ENCODE data around the gene SH2D4B. TPM values are rescaled to one million over a fixed set of nuclear protein-coding genes. Genes with fewer than 3 reads are reported as not detected.

SH2D4B gene
- total RNA-seq, 1 experiment from 2014 or later, result 0.07 TPM

DNA sequence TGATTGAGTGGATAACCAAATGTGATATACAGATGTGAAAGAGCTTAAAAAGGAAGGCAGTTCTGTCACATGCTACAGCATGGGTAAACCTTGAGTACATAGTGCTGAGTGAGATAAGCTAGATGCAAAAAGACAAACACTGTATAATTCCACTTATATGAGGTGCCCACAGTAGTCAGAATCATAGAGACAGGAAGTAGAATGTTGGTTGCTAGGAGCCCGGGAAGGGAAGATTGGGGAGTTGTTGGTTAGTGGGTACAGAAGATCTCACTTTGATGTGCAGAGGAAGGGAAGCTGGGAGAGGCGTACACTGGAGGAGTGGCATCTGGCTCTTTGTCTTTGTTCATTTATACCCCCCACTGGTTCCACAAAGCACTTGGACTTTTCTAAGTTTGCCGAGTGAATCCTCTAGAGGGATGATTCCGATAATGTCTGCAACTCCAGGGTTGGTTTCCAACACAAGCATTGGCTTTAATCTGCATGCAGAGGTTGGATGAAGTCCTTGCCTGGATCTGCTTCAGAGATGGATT, 44.1 kb upstream of the SH2D4B start:
- Histone ChIP-seq H3K4me2 (ENCODE audit: insufficient read depth, insufficient read length, low read length) (no peak overlapping the region), H2AFZ (ENCODE audit: low read length) (no peak overlapping the region), H4K20me1 (ENCODE audit: control insufficient read depth, insufficient read depth, insufficient read length) (no peaks in the 10 kb centered on the region), H3K9me3 (ENCODE audit: control insufficient read depth, low read depth, low read length) (no peaks in the 10 kb centered on the region), H2BK5ac (ENCODE audit: insufficient read length, low read length) (no peak overlapping the region), H3K4ac (ENCODE audit: low read depth, low read length) (no peak overlapping the region), H2BK12ac (ENCODE audit: insufficient read length, low read depth, low read length) (no peak overlapping the region), H2BK120ac (ENCODE audit: low read depth, low read length, poor library complexity, severe bottlenecking) (no peak overlapping the region), H4K8ac (replicated peaks; ENCODE audit: insufficient read length, low read depth, low read length) (no peak overlapping the region), H2BK20ac (ENCODE audit: low read depth, low read length, poor library complexity, severe bottlenecking) (no peak overlapping the region), H4K5ac (ENCODE audit: insufficient read length, low read depth, low read length) (no peak overlapping the region), H3K79me2 (ENCODE audit: insufficient read depth, low read length) (peaks cover 2% of the 10 kb centered on the region; the same call in 1 of the 2 replicates), H3K79me1 (ENCODE audit: insufficient read depth, low read depth, low read length, poor library complexity, severe bottlenecking) (peaks cover 6% of the 10 kb centered on the region), H2AK5ac (ENCODE audit: insufficient read length, low read length) (no peak overlapping the region), H4K91ac (ENCODE audit: insufficient read length, low read depth, low read length) (no peak overlapping the region), H3K9ac (ENCODE audit: extremely low read depth, insufficient read length, low read length) (no peak overlapping the region), H3K23ac (ENCODE audit: insufficient read length, low read depth, low read length) (no peak overlapping the region), H3K23me2 (ENCODE audit: insufficient read length, low read depth, low read length, poor library complexity, severe bottlenecking) (no peaks in the 10 kb centered on the region), H3K4me1 (ENCODE audit: insufficient read depth, low read length) (no peaks in the 10 kb centered on the region), H2BK15ac (ENCODE audit: low read depth, low read length) (no peak overlapping the region), H3T11ph (ENCODE audit: low read length) (no peak overlapping the region), H3K56ac (ENCODE audit: insufficient read length, low read depth, low read length) (no peak overlapping the region), H3K27ac (ENCODE audit: insufficient read length, low read depth, low read length) (no peak overlapping the region), H3K27me3 (ENCODE audit: insufficient read depth, low read length) (no peaks in the 10 kb centered on the region), H3K18ac (ENCODE audit: insufficient read length, low read depth, low read length) (no peak overlapping the region), H3K14ac (ENCODE audit: insufficient read depth, low read length) (no peak overlapping the region)
- Mint-ChIP-seq H3K4me3 (no peak overlapping the region), H3K4me1 (peaks cover 15 to 20% of the 10 kb centered on the region in 2 experiments), H3K27ac (no peak overlapping the region), H3K27me3 (ENCODE audit: low read depth) (no peaks in the 10 kb centered on the region), H3K36me3 (ENCODE audit: insufficient read depth in 1 of 3, low read depth in 3 of 3) (peaks cover 16 to 38% (median 19%) of the 10 kb centered on the region in 3 experiments), H3K9me3 (no peaks in the 10 kb centered on the region; a peak in 1 of 5 replicates)
- no CpG with 5 or more reads among the region's 4 CpGs for WGBS (ENCODE audit: extremely low coverage, insufficient read length, low lambda C conversion rate)
- DNase-seq, result no peak
- no peak for TF ChIP-seq CTCF (conservative IDR thresholded peaks at IDR 0.05)
